ENCODE data around the gene SLC2A3.
A peak's percentile ranks its signal among the peaks of the same experiment; 100 is the strongest.
"Not testable (repeated sequence)": the region's sequence is repeated elsewhere in the genome, so short reads cannot be mapped to it uniquely, and the experiment has no call there.

SLC2A3 gene

GRCh38 chr12:7915661-7916403 is 20.2 kb downstream of the SLC2A3 start:
- DNase-seq, result peak in 1 of 2 experiments; percentile 27

GRCh38 chr12:7910106-7910505 is 25.9 kb downstream of the SLC2A3 start:
- not testable (repeated sequence) for DNase-seq

- DNase-seq, result peak; percentile 13 to 16
Measured at GRCh38 chr12:7907009-7907408, 29.0 kb downstream of the SLC2A3 start.

- DNase-seq, result not testable (repeated sequence)
Measured at GRCh38 chr12:7906303-7906702, 29.7 kb downstream of the SLC2A3 start.

- not testable (repeated sequence) for DNase-seq
Measured at GRCh38 chr12:7905600-7906125, 30.3 kb downstream of the SLC2A3 start.

- DNase-seq, result no peak
Measured at GRCh38 chr12:7905071-7905470, 30.9 kb downstream of the SLC2A3 start.

- not testable (repeated sequence) for DNase-seq
Measured at GRCh38 chr12:7902416-7902815, 33.6 kb downstream of the SLC2A3 start.

GRCh38 chr12:7899755-7900154 is 36.2 kb downstream of the SLC2A3 start:
- no peak for DNase-seq

GRCh38 chr12:7896726-7897125 is 39.3 kb downstream of the SLC2A3 start:
- DNase-seq, result not testable (repeated sequence)

GRCh38 chr12:7892186-7892980 is 43.6 kb downstream of the SLC2A3 start:
- no peak for DNase-seq

- no peak for DNase-seq
Measured at GRCh38 chr12:7884689-7885088, 51.3 kb downstream of the SLC2A3 start.

- not testable (repeated sequence) for DNase-seq
Measured at GRCh38 chr12:7881736-7882120, 54.3 kb downstream of the SLC2A3 start.

GRCh38 chr12:7880952-7881735 is 54.8 kb downstream of the SLC2A3 start:
- not testable (repeated sequence) for DNase-seq

- DNase-seq, result no peak
Measured at GRCh38 chr12:7879246-7879645, 56.7 kb downstream of the SLC2A3 start.

- DNase-seq, result no peak
Measured at GRCh38 chr12:7877420-7877819, 58.6 kb downstream of the SLC2A3 start.

GRCh38 chr12:7872566-7873319 is 63.2 kb downstream of the SLC2A3 start, which contains the start of gene SLC2A14:
SLC2A14 (minus strand) TSS chr12:7872915; CDS start chr12:7869880, 3,035 bp downstream.
- no peak for DNase-seq

GRCh38 chr12:7870335-7870734 is 65.7 kb downstream of the SLC2A3 start:
- DNase-seq, result no peak
